Upper lobe of left lung (tissue), 4 donors: Measurements from ENCODE around the gene IL27RA.

Experiments
- CTCF ChIP-seq, 6 experiments: fragments of 450-650 bp in 4 of 6; fragments of 200-600 bp in 2 of 6; sonication (generic) in 2 of 6; IDR thresholded peaks; one replicate each; pipeline ENCODE4 v1.5.1; 2016 to 2019; ENCODE audit warnings: antibody characterized with exemption in 6 of 6
- POLR2A ChIP-seq, 4 donors: fragments of 450-650 bp; IDR thresholded peaks; one replicate each; pipeline ENCODE4 v1.5.1; 2016 to 2017; ENCODE audit warnings: antibody characterized with exemption in 4 of 4, mild to moderate bottlenecking in 2 of 4

- TF ChIP-seq CTCF (IDR thresholded peaks at IDR 0.05) (no peak), POLR2A (IDR thresholded peaks at IDR 0.05) (no peak)
Measured at GRCh38 chr19:14091813-14092462, 60.4 kb downstream of the IL27RA start.
